K562 (cell line): ENCODE data around the gene IL13RA1. TPM values are rescaled to one million over a fixed set of nuclear protein-coding genes. Genes with fewer than 3 reads are reported as not detected.

Experiments used
- ATAC-seq: fragments of 200-7000 bp; cut with Tn5 transposase; 3 replicates; pipeline ENCODE4 v1.9.1; 2020; ENCODE audit warnings: moderate library complexity
- BruUV-seq: library from RNA; stranded (reverse); fragments of 400-500 nt; replicated peaks from 2 replicates; lab custom pipeline; 2021; lab: Mats Ljungman, UMichigan
- CTCF ChIA-PET: fragments of 300-600 bp; formaldehyde crosslinking; extraction: SDS; loops from one replicate; lab custom pipeline; 2021; ENCODE audit warnings: low intra/inter-chr PET ratio; lab: Yijun Ruan, JAX
- POLR2A ChIA-PET: fragments of 300-600, 350-650 bp; sonication (Branson Sonifier 250); formaldehyde crosslinking; extraction: SDS; loops from one replicate; lab custom pipeline; 2021; ENCODE audit warnings: antibody characterized with exemption, inconsistent platforms; lab: Yijun Ruan, JAX
- DNase-seq, 4 experiments: peaks; one replicate each; pipeline versions ENCODE4 v3.0.0 to v3.0.0-alpha.2; 2011 to 2018; ENCODE audit warnings: low spot score in 3 of 4, mixed read lengths in 3 of 4; ENCODE audit errors: extremely low read depth in 1 of 4
- FAIRE-seq: peaks from 2 replicates; lab custom pipeline; 2011; peaks lifted over from hg19 to GRCh38; lab: Jason Lieb, UNC
- H2AFZ ChIP-seq: 2 replicates; pipeline ENCODE4 v1.6.0; 2011; ENCODE audit warnings: low read depth, low read length, control low read depth, inconsistent platforms
- H3K27ac ChIP-seq: fragments of 200-600 bp; 3 replicates; pipeline ENCODE4 v1.8.0; 2011; ENCODE audit warnings: low read depth, mild to moderate bottlenecking, control low read depth, inconsistent platforms, low read length, moderate library complexity, mixed read lengths; ENCODE audit errors: extremely low read depth
- H3K27me3 ChIP-seq, 2 experiments: fragments of 300-600 bp in 1 of 2; 2 replicates in 1 of 2; 3 replicates in 1 of 2; pipeline versions ENCODE4 v1.6.0 to v1.8.0; 2011; ENCODE audit warnings: inconsistent platforms in 2 of 2, low read length in 2 of 2, mild to moderate bottlenecking in 1 of 2, mixed read lengths in 1 of 2, moderate library complexity in 1 of 2; ENCODE audit not compliant: control insufficient read depth in 2 of 2, insufficient read depth in 2 of 2
- H3K36me3 ChIP-seq: fragments of 300-600 bp; 3 replicates; pipeline ENCODE4 v1.8.0; 2011; ENCODE audit warnings: mild to moderate bottlenecking, low read length, inconsistent platforms; ENCODE audit not compliant: control insufficient read depth, insufficient read depth
- H3K4me1 ChIP-seq, 2 experiments: fragments of 200-600 bp in 1 of 2; replicated peaks in 1 of 2; 2 replicates in 1 of 2; 3 replicates in 1 of 2; pipeline versions ENCODE4 v1.5.1 to v1.8.0; 2011; ENCODE audit warnings: inconsistent platforms in 2 of 2, low read length in 2 of 2, mild to moderate bottlenecking in 1 of 2, mixed read lengths in 1 of 2, moderate library complexity in 1 of 2; ENCODE audit not compliant: control insufficient read depth in 2 of 2, insufficient read depth in 2 of 2
- H3K4me2 ChIP-seq: 2 replicates; pipeline ENCODE4 v1.6.1; 2011; ENCODE audit warnings: low read length, control low read depth, inconsistent platforms, mixed read lengths; ENCODE audit not compliant: insufficient read depth
- H3K4me3 ChIP-seq: fragments of 200-600 bp; sonication (generic), shearing (Covaris generic); 2 replicates; pipeline ENCODE4 v1.5.1; 2016; ENCODE audit warnings: control low read depth, inconsistent platforms
- H3K79me2 ChIP-seq: fragments of 200-600 bp; 3 replicates; pipeline ENCODE4 v1.8.0; 2011; ENCODE audit warnings: low read length, inconsistent platforms; ENCODE audit not compliant: control insufficient read depth, insufficient read depth
- H3K9ac ChIP-seq, 2 experiments: 2 replicates each; pipeline versions ENCODE4 v1.6.0 to v1.6.1; 2011; ENCODE audit warnings: low read depth in 2 of 2, low read length in 2 of 2, control low read depth in 1 of 2, inconsistent platforms in 1 of 2, mild to moderate bottlenecking in 1 of 2, mixed read lengths in 1 of 2; ENCODE audit not compliant: insufficient read depth in 1 of 2
- H3K9me1 ChIP-seq: one replicate; pipeline ENCODE4 v1.6.0; 2011; ENCODE audit warnings: inconsistent platforms, mild to moderate bottlenecking, low read length, moderate library complexity; ENCODE audit not compliant: control insufficient read depth, insufficient read depth
- H3K9me3 ChIP-seq: replicated peaks from 2 replicates; pipeline ENCODE4 v1.5.1; 2011; ENCODE audit warnings: low read depth, low read length, inconsistent platforms; ENCODE audit not compliant: control insufficient read depth, insufficient read depth
- H4K20me1 ChIP-seq: replicated peaks from 2 replicates; pipeline ENCODE4 v1.6.1; 2011; ENCODE audit warnings: low read length, inconsistent platforms, mixed read lengths; ENCODE audit not compliant: control insufficient read depth, insufficient read depth
- ARHGAP35 ChIP-seq: fragments of 450-650 bp; IDR thresholded peaks from 2 replicates; pipeline ENCODE4 v1.6.1; 2018; ENCODE audit not compliant: partially characterized antibody
- DNMT1 ChIP-seq: fragments of 450-650 bp; IDR thresholded peaks from 2 replicates; pipeline ENCODE4 v1.6.1; 2016; ENCODE audit warnings: antibody characterized with exemption, mild to moderate bottlenecking
- ESRRA ChIP-seq: fragments of 450-650 bp; IDR thresholded peaks from 2 replicates; pipeline ENCODE4 v1.6.1; 2014; ENCODE audit warnings: low read depth, mild to moderate bottlenecking, moderate library complexity, borderline replicate concordance
- HLTF ChIP-seq: fragments of 450-650 bp; IDR thresholded peaks from 2 replicates; pipeline ENCODE4 v1.6.1; 2016
- JUND ChIP-seq, 2 experiments: IDR thresholded peaks; 2 replicates in 1 of 2; 3 replicates in 1 of 2; pipeline ENCODE4 v1.6.1; 2011; ENCODE audit warnings: borderline replicate concordance in 2 of 2, low read depth in 2 of 2, low read length in 2 of 2, improper control_type of control experiment in 1 of 2, missing biosample characterization in 1 of 2, missing genetic modification characterization in 1 of 2, missing genetic modification reagents in 1 of 2
- KLF13 ChIP-seq: fragments of 450-650 bp; IDR thresholded peaks from 2 replicates; pipeline ENCODE4 v1.6.1; 2016; ENCODE audit warnings: missing genetic modification characterization, low read depth, mild to moderate bottlenecking, missing compliant biosample characterization, moderate library complexity, borderline replicate concordance
- RBM39 ChIP-seq: fragments of 200-400 bp; formaldehyde crosslinking; optimal IDR thresholded peaks from 2 replicates; pipeline ENCODE3; 2018; ENCODE audit warnings: low read depth, low read length
- SNRNP70 ChIP-seq: fragments of 200-400 bp; formaldehyde crosslinking; optimal IDR thresholded peaks from 2 replicates; pipeline ENCODE3; 2017; ENCODE audit warnings: low read depth, low read length
- YY1 ChIP-seq, 3 experiments: IDR thresholded peaks; 2 replicates each; pipeline ENCODE4 v1.6.1; 2011; ENCODE audit warnings: low read length in 2 of 3, mild to moderate bottlenecking in 2 of 3, moderate library complexity in 2 of 3, borderline replicate concordance in 1 of 3, control low read depth in 1 of 3, low read depth in 1 of 3; ENCODE audit not compliant: insufficient read depth in 3 of 3, insufficient replicate concordance in 2 of 3, control insufficient read depth in 1 of 3, insufficient read length in 1 of 3; ENCODE audit errors: extremely low read depth in 1 of 3
- ZBTB7A ChIP-seq: IDR thresholded peaks from 2 replicates; pipeline ENCODE4 v1.6.1; 2011; ENCODE audit warnings: low read depth, mild to moderate bottlenecking, low read length, moderate library complexity, borderline replicate concordance; ENCODE audit not compliant: control insufficient read depth
- ZC3H11A ChIP-seq: IDR thresholded peaks from 2 replicates; pipeline ENCODE4 v1.6.1; 2012; ENCODE audit warnings: low read depth, low read length, improper control_type of control experiment
- ZNF184 ChIP-seq: sonication (generic); formaldehyde crosslinking; IDR thresholded peaks from 2 replicates; pipeline ENCODE4 v1.5.0; 2020; ENCODE audit warnings: missing genetic modification reagents
- ZNF830 ChIP-seq: fragments of 250-450 bp; sonication (Bioruptor Pico); IDR thresholded peaks from 2 replicates; pipeline ENCODE4 v1.5.0; 2021; ENCODE audit warnings: mild to moderate bottlenecking
- WGBS: fragments of 100-300 bp; shearing (Covaris generic); methylation state at CpG from one replicate; pipeline ENCODE4 v1.1.6; 2016; ENCODE audit warnings: low coverage, mixed read lengths; ENCODE audit not compliant: insufficient coverage; ENCODE audit errors: missing lambda C conversion rate; 5-methylcytosine and 5-hydroxymethylcytosine counted together
- in situ Hi-C: fragments of 300-500 bp; cut with MboI; formaldehyde crosslinking; loops from 4 replicates; pipeline ENCODE4 v1.15.0; 2018; ENCODE audit warnings: inconsistent platforms, mixed read lengths
- intact Hi-C: fragments of 100-400 bp; cut with micrococcal nuclease; formaldehyde crosslinking; loops from 2 replicates; pipeline ENCODE4 v1.14.2; 2022
- polyA plus RNA-seq, 8 experiments: library from polyadenylated mRNA; depleted of rRNA in 4 of 8; stranded (reverse) in 5 of 8; unstranded in 3 of 8; fragments of >200 nt; fragmentation: Nextera tagmentation in 2 of 8; fragmentation: Illumina TruSeq in 1 of 8; extraction: Ambion mirVana in 2 of 8; extraction: Trizol in 1 of 8; gene quantifications; 2 replicates each; pipeline versions ENCODE4 v1.2.1 to v1.2.3, GENCODE V29; 2011 to 2014; ENCODE audit warnings: inconsistent platforms in 1 of 8, missing spikeins in 1 of 8
- total RNA-seq, 7 experiments: library from RNA; depleted of rRNA in 6 of 7; stranded (reverse); fragments of >200 nt in 6 of 7; fragmentation: Illumina TruSeq in 2 of 7; extraction: Trizol in 2 of 7; gene quantifications; 2 replicates each; pipeline versions ENCODE4 v1.2.1 to v1.2.3, GENCODE V29; 2011 to 2021; ENCODE audit warnings: low replicate concordance in 1 of 7
- TF ChIP-seq, protein P1 (sequence below): fragments of 250-450 bp; sonication (Bioruptor Pico); IDR thresholded peaks from 2 replicates; pipeline ENCODE4 v1.4.0; 2020

Gene IL13RA1
- total and polyA plus RNA-seq, 9 of the 15 experiments (the other 6 are each of a cell fraction or from before 2014, with no cell fraction given) = 2.9 to 22.9 (median 12.2) TPM

DNA sequence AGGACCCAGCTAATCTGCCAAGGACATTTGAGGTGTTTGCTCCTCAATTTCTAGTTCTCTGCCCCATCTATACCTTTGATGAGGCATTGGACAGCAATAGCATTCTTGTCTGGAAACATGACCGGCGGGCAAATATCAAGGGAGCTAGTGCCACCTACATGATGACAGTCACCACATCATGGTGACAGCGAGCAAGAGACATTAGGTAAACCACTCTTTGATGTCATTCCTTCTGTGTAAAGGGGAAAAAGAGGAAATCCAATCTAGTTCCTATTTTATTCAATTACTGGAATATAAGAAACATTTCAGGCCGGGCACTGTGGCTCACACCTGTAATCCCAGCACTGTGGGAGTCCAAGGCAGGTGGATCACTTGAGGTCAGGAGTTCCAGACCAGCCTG lies 20.7 kb upstream of the IL13RA1 start:
- no peak for ATAC-seq

More for the DNA sequence above, 20.7 kb upstream of the IL13RA1 start:
- Histone ChIP-seq H3K79me2 (no peaks in the 10 kb centered on the region), H3K36me3 (no peaks in the 10 kb centered on the region), H3K9ac (no peak overlapping the region), H3K27ac (no peak overlapping the region), H3K9me1 (no peaks in the 10 kb centered on the region), H3K4me1 (no peaks in the 10 kb centered on the region; a peak in 2 of 5 replicates), H2AFZ (no peak overlapping the region), H4K20me1 (no peaks in the 10 kb centered on the region)
- in situ Hi-C loops = no loop called here
- no TSS peak for BruUV-seq
- intact Hi-C loops = no loop called here
- WGBS = 44% methylated on average over 3 of the region's 4 CpGs
- TF ChIP-seq ZNF830 (no peak), ARHGAP35 (no peak), DNMT1 (no peak), ZC3H11A (no peak), RBM39 (no peak), SNRNP70 (no peak), ZBTB7A (no peak), ESRRA (no peak), YY1 (IDR thresholded peaks at IDR 0.05; ENCODE audit: borderline replicate concordance in 1 of 3, control insufficient read depth in 1 of 3, extremely low read depth in 1 of 3, insufficient read depth in 3 of 3, insufficient read length in 1 of 3, insufficient replicate concordance in 2 of 3, low read depth in 1 of 3, low read length in 2 of 3) (no peak), HLTF (no peak), JUND (IDR thresholded peaks at IDR 0.05; ENCODE audit: borderline replicate concordance, low read depth, low read length) (no peak), JUND (tag; IDR thresholded peaks at IDR 0.05; ENCODE audit: borderline replicate concordance, low read depth, low read length) (no peak), KLF13 (tag) (no peak), ZNF184 (no peak)
- TF ChIP-seq, protein P1, sequence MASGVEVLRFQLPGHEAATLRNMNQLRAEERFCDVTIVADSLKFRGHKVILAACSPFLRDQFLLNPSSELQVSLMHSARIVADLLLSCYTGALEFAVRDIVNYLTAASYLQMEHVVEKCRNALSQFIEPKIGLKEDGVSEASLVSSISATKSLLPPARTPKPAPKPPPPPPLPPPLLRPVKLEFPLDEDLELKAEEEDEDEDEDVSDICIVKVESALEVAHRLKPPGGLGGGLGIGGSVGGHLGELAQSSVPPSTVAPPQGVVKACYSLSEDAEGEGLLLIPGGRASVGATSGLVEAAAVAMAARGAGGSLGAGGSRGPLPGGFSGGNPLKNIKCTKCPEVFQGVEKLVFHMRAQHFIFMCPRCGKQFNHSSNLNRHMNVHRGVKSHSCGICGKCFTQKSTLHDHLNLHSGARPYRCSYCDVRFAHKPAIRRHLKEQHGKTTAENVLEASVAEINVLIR (CRISPR knock-in tag) = no peak
- TF ChIP-seq, all 486 proteins: peak for 0
- no peaks in the 10 kb centered on the region for H3K9me3 ChIP-seq
- H3K4me2 ChIP-seq = no peak overlapping the region
- CTCF ChIA-PET = no interaction called here
- POLR2A ChIA-PET = no interaction called here
- no peak overlapping the region for H3K4me3 ChIP-seq
- no peak for FAIRE-seq
- no peak for DNase-seq
- H3K27me3 ChIP-seq = no peaks in the 10 kb centered on the region
